GM21529 (cell line): ENCODE data around the gene TINCR.

Experiments
- ATAC-seq: cut with Tn5 transposase; IDR thresholded peaks from one replicate; pipeline ENCODE4 v1.9.1; 2021; ENCODE audit not compliant: unreplicated experiment

Gene TINCR

DNA sequence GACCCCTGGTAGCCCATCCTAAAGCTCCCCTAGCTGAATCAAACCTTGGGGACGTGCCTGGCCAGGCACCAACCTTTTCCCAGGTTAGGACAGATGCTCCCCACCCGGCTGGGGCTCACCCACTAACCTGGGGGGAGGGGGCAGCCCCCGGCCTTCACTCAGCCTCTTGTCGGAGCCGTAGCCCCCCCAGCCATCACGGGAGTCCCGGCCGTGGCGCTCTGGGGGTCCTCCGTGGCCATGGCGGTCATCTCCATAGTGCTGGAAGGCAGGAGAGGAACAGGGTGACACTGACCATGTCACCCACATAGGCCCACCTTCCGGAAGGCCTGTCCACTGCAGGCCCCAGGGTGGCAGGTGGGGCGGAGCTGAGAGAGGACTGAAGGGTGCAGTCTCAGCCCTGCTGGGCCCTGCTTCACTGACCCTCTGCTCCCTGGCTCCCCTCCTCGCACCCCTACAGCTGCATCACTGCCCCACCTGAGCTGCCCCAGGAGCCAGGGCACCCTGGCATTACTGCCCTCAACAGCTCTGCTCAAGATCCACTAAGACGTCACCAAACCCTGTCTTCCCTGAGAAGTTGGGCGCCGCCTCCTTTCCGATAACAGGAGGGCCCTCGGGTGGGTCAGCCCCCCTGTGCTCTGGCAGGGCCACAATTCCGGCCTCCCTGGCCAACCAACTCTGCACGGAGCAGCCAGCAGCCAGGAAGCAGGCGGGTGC is 22.6 kb upstream of the TINCR start:
- no peak for ATAC-seq

DNA sequence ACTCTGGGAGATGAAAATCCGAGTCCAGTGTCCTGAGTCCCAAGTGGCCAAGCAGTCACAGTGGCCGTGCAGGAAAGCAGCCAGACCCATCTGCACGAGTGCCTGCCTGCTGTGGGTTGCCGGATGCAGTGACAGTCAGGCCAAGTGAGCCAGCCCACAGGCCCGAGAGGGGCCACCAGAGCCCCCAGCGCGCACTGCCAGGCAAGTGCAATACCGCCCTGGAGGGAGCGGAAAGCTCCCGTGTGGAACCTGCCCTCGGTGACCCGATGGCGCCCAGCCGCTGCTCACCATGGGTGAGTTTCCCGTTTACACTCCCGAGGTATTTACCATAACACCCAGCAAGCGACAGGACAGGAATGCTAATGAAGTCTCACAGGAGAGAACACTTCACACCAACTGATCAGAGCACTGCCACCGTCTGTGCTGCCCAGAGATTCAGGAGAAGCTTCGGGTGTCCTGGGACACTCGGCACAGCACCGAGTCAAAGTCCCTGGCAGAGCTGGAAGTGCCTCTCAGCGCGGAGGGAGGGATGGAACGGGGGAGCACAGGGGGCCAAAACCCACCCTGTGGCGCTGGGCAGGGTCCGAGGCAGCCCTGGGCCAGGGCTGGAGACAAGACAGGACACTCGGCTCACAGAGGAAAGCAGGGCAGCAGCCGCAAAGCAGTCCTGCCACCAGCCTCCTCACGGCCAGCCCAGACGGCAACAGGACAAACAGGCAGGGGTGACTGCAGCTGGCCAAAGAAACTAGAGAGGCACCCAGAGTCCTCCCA is 21.3 kb upstream of the TINCR start:
- ATAC-seq: no peak

DNA sequence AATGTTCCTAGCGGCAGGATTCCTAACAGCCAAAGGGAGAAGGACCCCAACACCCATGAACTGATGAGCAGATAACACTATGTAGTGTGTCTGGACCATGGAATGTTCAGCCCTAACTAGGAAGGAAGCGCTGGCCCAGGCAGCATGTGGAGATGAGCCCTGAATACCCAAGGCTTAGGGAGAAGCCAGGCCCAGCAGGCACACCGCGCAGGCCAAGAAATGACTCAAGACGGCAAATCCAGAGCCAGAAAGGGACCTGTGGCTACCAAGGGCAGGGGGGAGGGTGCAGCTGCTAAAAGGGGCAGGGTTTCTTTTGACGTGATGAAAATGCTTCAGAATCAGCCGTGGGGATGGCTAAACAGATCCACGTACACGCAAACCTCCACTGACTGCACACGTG is 20.7 kb upstream of the TINCR start:
- ATAC-seq: no peak

GRCh38 chr19:5587661-5588060 is 19.9 kb upstream of the TINCR start:
- no peak for ATAC-seq

- no peak for ATAC-seq
These were observed 19.3 kb upstream of the TINCR start for GRCh38 chr19:5587071-5587455.

- ATAC-seq: no peak
These were observed 18.7 kb upstream of the TINCR start for GRCh38 chr19:5586300-5587070.

- no peak for ATAC-seq
These were observed 17.9 kb upstream of the TINCR start for GRCh38 chr19:5585461-5586299.

DNA sequence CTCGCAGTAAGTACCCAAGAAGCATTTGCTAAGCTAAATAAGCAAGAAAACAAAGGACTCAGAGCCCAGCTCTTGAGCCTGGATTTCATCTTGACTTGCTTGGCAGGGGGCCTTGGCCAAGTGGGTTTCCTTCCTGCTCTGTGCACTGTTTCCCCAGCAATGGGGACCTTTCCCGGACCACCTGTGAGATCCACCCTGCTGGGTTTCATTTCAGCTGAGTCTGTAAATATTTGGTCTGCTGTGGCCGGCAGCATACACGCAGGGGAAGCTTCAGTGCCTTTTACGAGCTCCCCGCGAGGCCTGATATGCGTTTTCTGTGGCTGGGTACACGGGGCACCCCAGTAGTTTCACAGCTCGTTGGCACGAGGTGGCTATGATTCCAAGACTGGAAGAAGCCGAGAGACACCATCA is 12.4 kb upstream of the TINCR start:
- ATAC-seq: no peak

DNA sequence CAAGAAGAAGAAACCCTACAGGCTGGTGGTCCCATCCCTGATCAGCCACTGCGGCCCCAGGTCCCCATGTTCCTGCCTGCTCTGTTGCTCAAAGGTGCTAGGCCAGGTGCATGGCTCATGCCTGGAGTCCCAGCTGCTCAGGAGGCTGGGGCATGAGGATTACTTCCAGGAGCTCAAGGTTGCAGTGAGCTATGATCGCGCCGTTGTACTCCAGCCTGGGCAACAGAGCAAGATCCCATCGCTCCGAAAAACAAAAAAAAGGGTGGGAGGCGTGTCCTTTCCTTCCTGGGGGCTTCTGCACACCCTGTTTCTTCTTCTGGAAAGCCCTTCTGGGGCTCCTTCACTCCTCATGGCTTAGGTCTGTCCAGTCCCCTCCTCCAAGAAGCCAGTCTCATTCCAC is 11.9 kb upstream of the TINCR start:
- no peak for ATAC-seq

- no peak for ATAC-seq
These were observed 11.5 kb upstream of the TINCR start for GRCh38 chr19:5579286-5579685.

DNA sequence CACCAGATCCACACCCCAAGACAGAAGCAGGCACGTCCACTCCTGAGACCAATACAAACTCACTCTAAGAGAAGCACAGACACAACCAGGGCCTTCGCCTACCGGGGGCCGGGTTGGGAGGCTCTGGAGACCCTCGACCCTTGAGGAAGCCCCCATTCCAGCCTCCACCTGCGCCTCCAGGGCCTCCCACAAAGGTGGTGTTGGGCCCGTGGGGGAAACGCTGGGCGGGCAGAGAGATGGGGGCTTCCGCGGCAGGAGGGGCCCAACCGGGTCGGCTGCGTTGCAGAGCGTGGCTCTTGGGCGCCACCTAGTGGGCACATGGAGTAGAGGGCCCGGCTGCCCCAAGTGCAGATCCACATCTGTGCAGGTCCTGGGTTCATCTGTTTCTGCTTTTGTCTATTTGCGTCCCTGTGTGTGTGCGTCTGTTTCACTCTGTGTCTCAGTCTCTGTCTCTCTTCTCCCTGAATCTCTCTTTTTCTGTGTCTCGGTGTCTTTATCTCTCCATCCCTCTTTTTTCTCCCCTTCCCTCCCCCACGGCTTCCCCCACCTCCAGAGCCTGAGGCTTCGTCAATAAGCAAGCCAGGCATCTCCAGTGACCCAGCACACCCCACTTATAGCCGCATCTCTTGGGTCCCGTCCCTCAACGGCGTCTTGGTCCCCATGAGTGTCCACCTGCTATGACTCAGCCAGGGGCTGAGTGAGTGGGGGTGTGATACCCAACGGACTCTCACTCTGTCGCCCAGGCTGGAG is 10.5 kb upstream of the TINCR start:
- no peak for ATAC-seq

DNA sequence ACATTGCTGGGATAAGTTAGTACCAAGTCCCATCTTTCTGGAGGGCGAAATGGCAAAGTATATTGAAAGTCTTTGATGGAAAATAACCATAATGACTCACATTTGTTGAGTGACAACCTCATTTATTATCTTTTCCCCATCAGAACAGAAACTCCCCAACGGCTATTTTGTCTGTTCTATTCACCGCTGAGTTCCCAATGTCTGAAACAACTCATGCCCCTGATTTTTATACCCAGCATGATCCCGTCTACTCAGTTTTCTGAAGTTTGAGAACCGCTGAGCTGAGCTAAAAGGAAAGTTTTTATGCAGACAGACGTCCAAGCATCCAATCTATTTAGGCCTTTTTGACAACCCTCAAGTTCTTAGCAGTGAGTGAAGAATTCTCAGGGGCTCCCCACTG is 7.8 kb upstream of the TINCR start:
- ATAC-seq: no peak

DNA sequence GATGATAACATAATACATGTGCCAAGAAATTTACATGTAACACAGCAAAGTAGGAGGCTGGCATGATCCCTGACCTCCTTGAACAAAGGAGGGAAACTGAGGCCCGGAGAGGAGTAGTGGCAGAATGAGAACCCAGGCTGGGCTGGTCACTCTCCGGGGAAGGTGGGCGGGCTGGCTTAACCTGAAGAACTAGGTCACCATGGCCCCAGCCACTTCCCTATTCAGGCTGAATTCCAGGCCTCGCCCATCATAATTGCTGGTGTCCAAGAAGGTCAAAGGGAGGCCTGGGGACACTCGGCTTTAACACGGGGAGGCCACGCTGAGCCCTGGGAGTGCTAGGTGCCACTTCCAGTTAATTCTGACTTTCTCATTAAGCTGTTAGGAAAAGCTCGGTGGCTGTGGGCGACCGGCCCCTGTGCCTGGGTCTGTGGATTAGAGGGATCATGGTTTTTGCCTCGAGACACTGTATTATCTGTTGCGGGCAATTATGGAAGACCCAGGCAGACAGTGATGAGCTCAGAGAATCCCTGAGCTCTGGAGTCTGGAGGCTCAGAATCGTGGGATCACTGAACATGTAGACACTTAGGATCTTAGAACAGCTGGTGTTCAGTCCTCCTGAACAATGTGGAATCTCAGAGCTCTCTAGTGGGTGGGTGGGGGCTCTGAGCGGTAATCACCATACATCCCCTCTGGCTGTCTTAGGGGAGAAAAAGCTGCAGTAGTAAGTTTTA is 5.0 kb upstream of the TINCR start:
- no peak for ATAC-seq

GRCh38 chr19:5571777-5572176 is 4.0 kb upstream of the TINCR start:
- ATAC-seq: no peak

DNA sequence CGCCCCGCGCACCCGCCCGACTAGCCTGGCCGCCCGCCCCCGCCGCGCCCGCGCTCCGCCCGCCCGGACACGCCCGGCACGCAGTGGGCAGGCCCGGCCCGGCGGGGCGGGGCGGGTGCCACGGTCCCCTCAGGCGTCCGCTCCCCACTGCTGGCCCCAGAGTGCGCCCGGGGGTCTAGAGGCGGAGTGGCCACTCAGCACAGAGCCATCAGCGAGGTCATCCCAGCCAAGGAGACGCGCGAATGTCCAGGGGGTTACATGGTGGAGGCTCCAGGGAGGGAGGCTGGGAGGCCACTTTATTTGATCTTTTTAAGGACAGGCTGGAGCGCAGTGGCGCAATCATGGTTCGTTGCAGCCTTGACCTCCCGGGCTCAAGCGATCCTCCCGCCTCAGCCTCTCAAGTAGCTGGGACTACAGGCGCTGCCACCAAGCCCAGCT is 236 bp upstream of the TINCR start:
- no peak for ATAC-seq

- ATAC-seq: no peak
These were observed 2.8 kb downstream of the TINCR start for GRCh38 chr19:5564930-5565329.

GRCh38 chr19:5563935-5564612 is 3.7 kb downstream of the TINCR start:
- ATAC-seq: no peak

GRCh38 chr19:5563008-5563431 is 4.7 kb downstream of the TINCR start:
- no peak for ATAC-seq

DNA sequence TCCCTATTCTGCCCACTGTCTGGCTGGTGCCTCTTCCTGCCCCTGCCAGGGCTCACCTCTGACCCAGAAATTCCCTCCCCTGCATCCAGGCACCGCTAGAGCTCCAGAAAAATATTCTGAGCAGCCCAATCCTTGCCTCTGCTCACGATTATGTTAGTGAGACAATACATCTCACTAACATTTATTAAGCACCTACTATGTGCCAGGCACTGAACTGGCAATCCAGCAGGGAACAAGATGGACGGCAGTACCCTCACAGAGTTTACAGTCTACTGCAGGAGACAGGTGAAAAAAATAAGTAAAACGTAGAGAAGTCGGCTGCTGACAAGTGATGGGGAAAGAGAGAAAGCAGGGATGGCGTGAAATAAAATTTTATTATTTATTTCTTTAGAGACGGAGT is 5.5 kb downstream of the TINCR start:
- ATAC-seq: no peak
